SK-N-SH treated with all-trans-retinoic acid at 6 μM for 48 hours (cell line): ENCODE data around the gene ACTN4.
"Not testable (repeated sequence)": the region's sequence is repeated elsewhere in the genome, so short reads cannot be mapped to it uniquely, and the experiment has no call there.

Source experiments
- ATAC-seq: fragments of 200-7000 bp; cut with Tn5 transposase; 3 replicates; pipeline ENCODE4 v1.9.1; 2020; ENCODE audit warnings: mild to moderate bottlenecking, moderate library complexity
- ARNTL ChIP-seq: fragments of 450-650 bp; formaldehyde crosslinking; IDR thresholded peaks from 2 replicates; pipeline ENCODE4 v1.5.0; 2020; ENCODE audit warnings: low read depth, mild to moderate bottlenecking, moderate library complexity, borderline replicate concordance
- BACH2 ChIP-seq: fragments of 250-450 bp; sonication (Bioruptor Pico); IDR thresholded peaks from 2 replicates; pipeline ENCODE4 v1.9.0; 2021; ENCODE audit warnings: mild to moderate bottlenecking, borderline replicate concordance
- CREB5 ChIP-seq: fragments of 250-450 bp; sonication (Bioruptor Pico); IDR thresholded peaks from 2 replicates; pipeline ENCODE4 v1.5.1; 2020; ENCODE audit warnings: low read depth, mild to moderate bottlenecking, moderate library complexity
- CSDC2 ChIP-seq: fragments of 250-450 bp; sonication (Bioruptor Pico); IDR thresholded peaks from 2 replicates; pipeline ENCODE4 v1.5.0; 2020; ENCODE audit warnings: mild to moderate bottlenecking, moderate library complexity
- CSRNP3 ChIP-seq: fragments of 250-450 bp; sonication (Bioruptor Pico); IDR thresholded peaks from 2 replicates; pipeline ENCODE4 v1.5.1; 2021; ENCODE audit warnings: mild to moderate bottlenecking, moderate library complexity
- ESRRG ChIP-seq: fragments of 250-450 bp; sonication (Bioruptor Pico); IDR thresholded peaks from 2 replicates; pipeline ENCODE4 v1.6.1; 2021; ENCODE audit warnings: mild to moderate bottlenecking
- GLIS3 ChIP-seq: fragments of 250-450 bp; sonication (Bioruptor Pico); IDR thresholded peaks from 2 replicates; pipeline ENCODE4 v1.5.0; 2020; ENCODE audit warnings: mild to moderate bottlenecking, moderate library complexity
- ISL1 ChIP-seq: fragments of 250-450 bp; sonication (Bioruptor Pico); IDR thresholded peaks from 2 replicates; pipeline ENCODE4 v2.1.2; 2022; ENCODE audit warnings: mild to moderate bottlenecking, moderate library complexity
- OSR1 ChIP-seq: fragments of 250-450 bp; sonication (Bioruptor Pico); IDR thresholded peaks from 2 replicates; pipeline ENCODE4 v1.8.0; 2022; ENCODE audit warnings: moderate library complexity, mild to moderate bottlenecking, inconsistent platforms
- PATZ1 ChIP-seq: fragments of 250-450 bp; sonication (Bioruptor Pico); IDR thresholded peaks from 2 replicates; pipeline ENCODE4 v1.8.0; 2020; ENCODE audit warnings: mild to moderate bottlenecking, moderate library complexity, borderline replicate concordance
- POU6F1 ChIP-seq: fragments of 250-450 bp; sonication (Bioruptor Pico); IDR thresholded peaks from 2 replicates; pipeline ENCODE4 v1.8.0; 2021; ENCODE audit warnings: low read depth, mild to moderate bottlenecking, moderate library complexity, borderline replicate concordance
- PPARA ChIP-seq: fragments of 250-450 bp; sonication (Bioruptor Pico); IDR thresholded peaks from 2 replicates; pipeline ENCODE4 v1.5.0; 2020; ENCODE audit warnings: mild to moderate bottlenecking, borderline replicate concordance
- SNAI2 ChIP-seq: fragments of 250-450 bp; sonication (Bioruptor Pico); IDR thresholded peaks from 2 replicates; pipeline ENCODE4 v1.5.0; 2020; ENCODE audit warnings: mild to moderate bottlenecking, moderate library complexity
- TCF4 ChIP-seq: fragments of 250-450 bp; sonication (Bioruptor Pico); IDR thresholded peaks from 2 replicates; pipeline ENCODE4 v1.8.0; 2021; ENCODE audit warnings: mild to moderate bottlenecking, moderate library complexity, borderline replicate concordance
- TOX ChIP-seq: fragments of 250-450 bp; sonication (Bioruptor Pico); IDR thresholded peaks from 2 replicates; pipeline ENCODE4 v1.8.0; 2021; ENCODE audit warnings: mild to moderate bottlenecking, moderate library complexity, borderline replicate concordance
- TSHZ2 ChIP-seq: fragments of 250-450 bp; sonication (Bioruptor Pico); IDR thresholded peaks from 2 replicates; pipeline ENCODE4 v1.5.0; 2020; ENCODE audit warnings: mild to moderate bottlenecking, moderate library complexity
- ZC3H10 ChIP-seq: fragments of 250-450 bp; sonication (Bioruptor Pico); IDR thresholded peaks from 2 replicates; pipeline ENCODE4 v1.5.1; 2021; ENCODE audit warnings: mild to moderate bottlenecking, moderate library complexity
- ZFP3 ChIP-seq: fragments of 250-450 bp; sonication (Bioruptor Pico); IDR thresholded peaks from 2 replicates; pipeline ENCODE4 v1.5.0; 2020; ENCODE audit warnings: mild to moderate bottlenecking, moderate library complexity
- ZFP30 ChIP-seq: fragments of 450-650 bp; formaldehyde crosslinking; IDR thresholded peaks from 2 replicates; pipeline ENCODE4 v1.5.0; 2022; ENCODE audit warnings: mild to moderate bottlenecking, moderate library complexity
- ZNF565 ChIP-seq: fragments of 450-650 bp; formaldehyde crosslinking; conservative IDR thresholded peaks from 2 replicates; pipeline ENCODE4 v1.5.0; 2020; ENCODE audit warnings: low read depth, mild to moderate bottlenecking, moderate library complexity
- ZNF70 ChIP-seq: fragments of 450-650 bp; formaldehyde crosslinking; IDR thresholded peaks from 2 replicates; pipeline ENCODE4 v1.5.0; 2020; ENCODE audit warnings: mild to moderate bottlenecking, moderate library complexity

Gene ACTN4

GRCh38 chr19:38626401-38626800 lies 21.0 kb upstream of the ACTN4 start:
- TF ChIP-seq PATZ1: no peak
- no peak for TF ChIP-seq CSRNP3 (CRISPR knock-in tag)
- TF ChIP-seq SNAI2 (CRISPR knock-in tag): no peak
- no peak for TF ChIP-seq ARNTL
- no peak for TF ChIP-seq ISL1
- TF ChIP-seq PPARA (CRISPR knock-in tag): no peak
- TF ChIP-seq ZFP3 (CRISPR knock-in tag): no peak
- TF ChIP-seq ESRRG (CRISPR knock-in tag): no peak
- no peak for TF ChIP-seq GLIS3 (CRISPR knock-in tag)
- TF ChIP-seq TOX (CRISPR knock-in tag): no peak
- TF ChIP-seq, all 23 proteins: peak for 0
- ATAC-seq: no peak

GRCh38 chr19:38629568-38629967 lies 17.9 kb upstream of the ACTN4 start:
- ATAC-seq: no peak
- TF ChIP-seq TSHZ2 (CRISPR knock-in tag) (no peak), ZFP30 (no peak), CSDC2 (CRISPR knock-in tag) (no peak), ZC3H10 (CRISPR knock-in tag) (no peak), SNAI2 (CRISPR knock-in tag) (no peak), ZNF565 (CRISPR knock-in tag) (no peak), ZNF70 (CRISPR knock-in tag) (no peak), BACH2 (no peak), ESRRG (CRISPR knock-in tag) (no peak), OSR1 (CRISPR knock-in tag) (no peak), PATZ1 (no peak), ZFP3 (CRISPR knock-in tag) (no peak), TOX (CRISPR knock-in tag) (no peak), POU6F1 (CRISPR knock-in tag) (no peak), CREB5 (CRISPR knock-in tag) (no peak), ARNTL (no peak), TCF4 (CRISPR knock-in tag) (no peak), CSRNP3 (CRISPR knock-in tag) (no peak)
- TF ChIP-seq, all 23 proteins: peak for 0

GRCh38 chr19:38631301-38631700 lies 16.1 kb upstream of the ACTN4 start:
- not testable (repeated sequence) for ATAC-seq

- ATAC-seq: not testable (repeated sequence)
Measured at GRCh38 chr19:38631811-38632475, 15.5 kb upstream of the ACTN4 start.
